Measurements from ENCODE around the gene HELZ. TPM values are rescaled to one million over a fixed set of nuclear protein-coding genes. Genes with fewer than 3 reads are reported as not detected.

HELZ gene
- total RNA-seq, 1 experiment from 2014 or later, result 49.8 TPM

DNA sequence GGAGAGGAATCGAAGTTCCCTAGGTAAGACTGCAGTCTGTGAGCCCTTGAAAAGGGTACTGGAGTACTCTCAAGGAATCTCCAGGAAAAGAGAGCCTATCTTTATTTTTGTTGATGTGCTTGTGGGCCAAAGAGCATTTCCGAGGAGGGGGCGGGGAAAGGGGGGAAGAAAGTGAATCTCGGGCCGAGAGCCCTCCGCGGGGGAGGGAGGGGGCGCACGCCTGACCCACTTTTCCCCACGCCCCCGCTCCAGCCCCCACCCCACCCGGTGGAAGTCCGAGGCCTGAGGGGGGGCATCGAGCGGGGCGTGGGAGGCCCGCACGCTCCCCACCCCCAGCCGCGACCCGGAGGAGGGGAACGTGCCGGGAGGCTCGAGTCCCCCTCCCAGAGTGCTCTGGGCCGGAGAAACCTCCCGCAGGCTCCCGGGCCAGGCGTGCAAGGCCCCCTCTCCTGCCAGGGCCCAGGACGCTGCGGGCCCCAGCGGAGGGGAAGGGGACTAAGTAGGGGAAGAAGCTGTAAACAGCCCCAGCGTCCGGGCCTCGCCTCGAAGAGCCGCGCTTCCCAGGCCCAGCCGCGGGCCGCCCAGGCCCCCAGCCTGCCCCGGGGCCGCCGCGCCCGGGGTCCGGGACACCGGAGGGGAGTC is 444 bp downstream of the HELZ start:
- Histone ChIP-seq H4K91ac (ENCODE audit: insufficient read length, low read depth, low read length) (no peak overlapping the region), H2AK5ac (ENCODE audit: insufficient read length, low read length) (no peak overlapping the region), H2BK5ac (ENCODE audit: insufficient read length, low read length) (no peak overlapping the region), H3K27ac (ENCODE audit: insufficient read length, low read depth, low read length) (no peak overlapping the region), H3K79me2 (ENCODE audit: insufficient read depth, low read length) (no peaks in the 10 kb centered on the region; the same call in 1 of the 2 replicates), H3K9ac (ENCODE audit: extremely low read depth, insufficient read length, low read length) (peak overlapping the region; percentile 52), H2BK20ac (ENCODE audit: low read depth, low read length, poor library complexity, severe bottlenecking) (no peak overlapping the region), H2AFZ (ENCODE audit: low read length) (no peak overlapping the region), H3K27me3 (ENCODE audit: insufficient read depth, low read length) (no peaks in the 10 kb centered on the region), H3K4ac (ENCODE audit: low read depth, low read length) (no peak overlapping the region), H3K9me3 (ENCODE audit: control insufficient read depth, low read depth, low read length) (no peaks in the 10 kb centered on the region), H3K23me2 (ENCODE audit: insufficient read length, low read depth, low read length, poor library complexity, severe bottlenecking) (peaks cover 10% of the 10 kb centered on the region), H4K5ac (ENCODE audit: insufficient read length, low read depth, low read length) (no peak overlapping the region), H3K14ac (ENCODE audit: insufficient read depth, low read length) (no peak overlapping the region), H3T11ph (ENCODE audit: low read length) (no peak overlapping the region), H4K8ac (replicated peaks; ENCODE audit: insufficient read length, low read depth, low read length) (no peak overlapping the region), H3K18ac (ENCODE audit: insufficient read length, low read depth, low read length) (no peak overlapping the region), H3K4me2 (ENCODE audit: insufficient read depth, insufficient read length, low read length) (peak overlapping the region; percentile 92), H3K4me1 (ENCODE audit: insufficient read depth, low read length) (no peaks in the 10 kb centered on the region; the same call in 1 of the 2 replicates), H2BK15ac (ENCODE audit: low read depth, low read length) (no peak overlapping the region), H2BK12ac (ENCODE audit: insufficient read length, low read depth, low read length) (no peak overlapping the region), H2BK120ac (ENCODE audit: low read depth, low read length, poor library complexity, severe bottlenecking) (no peak overlapping the region), H3K56ac (ENCODE audit: insufficient read length, low read depth, low read length) (no peak overlapping the region), H3K79me1 (ENCODE audit: insufficient read depth, low read depth, low read length, poor library complexity, severe bottlenecking) (no peaks in the 10 kb centered on the region), H3K23ac (ENCODE audit: insufficient read length, low read depth, low read length) (no peak overlapping the region), H4K20me1 (ENCODE audit: control insufficient read depth, insufficient read depth, insufficient read length) (no peaks in the 10 kb centered on the region)
- H3K4me3 Mint-ChIP-seq, result peak overlapping the region; percentile 87 to 88
- TF ChIP-seq, protein P1, sequence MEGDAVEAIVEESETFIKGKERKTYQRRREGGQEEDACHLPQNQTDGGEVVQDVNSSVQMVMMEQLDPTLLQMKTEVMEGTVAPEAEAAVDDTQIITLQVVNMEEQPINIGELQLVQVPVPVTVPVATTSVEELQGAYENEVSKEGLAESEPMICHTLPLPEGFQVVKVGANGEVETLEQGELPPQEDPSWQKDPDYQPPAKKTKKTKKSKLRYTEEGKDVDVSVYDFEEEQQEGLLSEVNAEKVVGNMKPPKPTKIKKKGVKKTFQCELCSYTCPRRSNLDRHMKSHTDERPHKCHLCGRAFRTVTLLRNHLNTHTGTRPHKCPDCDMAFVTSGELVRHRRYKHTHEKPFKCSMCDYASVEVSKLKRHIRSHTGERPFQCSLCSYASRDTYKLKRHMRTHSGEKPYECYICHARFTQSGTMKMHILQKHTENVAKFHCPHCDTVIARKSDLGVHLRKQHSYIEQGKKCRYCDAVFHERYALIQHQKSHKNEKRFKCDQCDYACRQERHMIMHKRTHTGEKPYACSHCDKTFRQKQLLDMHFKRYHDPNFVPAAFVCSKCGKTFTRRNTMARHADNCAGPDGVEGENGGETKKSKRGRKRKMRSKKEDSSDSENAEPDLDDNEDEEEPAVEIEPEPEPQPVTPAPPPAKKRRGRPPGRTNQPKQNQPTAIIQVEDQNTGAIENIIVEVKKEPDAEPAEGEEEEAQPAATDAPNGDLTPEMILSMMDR (conservative IDR thresholded peaks at IDR 0.05), result no peak
- peaks cover 26% of the 10 kb centered on the region in 2 experiments for H3K4me1 Mint-ChIP-seq
- H3K27me3 Mint-ChIP-seq (ENCODE audit: low read depth), result no peaks in the 10 kb centered on the region
- no CpG with 5 or more reads among the region's 47 CpGs for WGBS (ENCODE audit: extremely low coverage, insufficient read length, low lambda C conversion rate)
- peak overlapping the region; percentile 59 to 90 (median 89); a peak in 6 of 7 replicates for H3K27ac Mint-ChIP-seq
- H3K9me3 Mint-ChIP-seq, result no peaks in the 10 kb centered on the region; a peak in 1 of 5 replicates
- H3K36me3 Mint-ChIP-seq (ENCODE audit: insufficient read depth in 1 of 3, low read depth in 3 of 3), result peaks cover 0 to 21% (median 20%) of the 10 kb centered on the region in 3 experiments; a peak in 4 of 7 replicates
- DNase-seq, result no peak

All from H9 (cell line).